Measurements from ENCODE around the gene HSPA1L.
A peak's percentile ranks its signal among the peaks of the same experiment; 100 is the strongest.

The HSPA1L gene

GRCh38 chr6:31763619-31763940, 51.5 kb downstream of the HSPA1L start:
- H3K4me3 ChIP-seq (ENCODE audit: low read length): no peak overlapping the region
- peak; percentile 53 for DNase-seq (ENCODE audit: low read depth)
- TF ChIP-seq, protein P1, sequence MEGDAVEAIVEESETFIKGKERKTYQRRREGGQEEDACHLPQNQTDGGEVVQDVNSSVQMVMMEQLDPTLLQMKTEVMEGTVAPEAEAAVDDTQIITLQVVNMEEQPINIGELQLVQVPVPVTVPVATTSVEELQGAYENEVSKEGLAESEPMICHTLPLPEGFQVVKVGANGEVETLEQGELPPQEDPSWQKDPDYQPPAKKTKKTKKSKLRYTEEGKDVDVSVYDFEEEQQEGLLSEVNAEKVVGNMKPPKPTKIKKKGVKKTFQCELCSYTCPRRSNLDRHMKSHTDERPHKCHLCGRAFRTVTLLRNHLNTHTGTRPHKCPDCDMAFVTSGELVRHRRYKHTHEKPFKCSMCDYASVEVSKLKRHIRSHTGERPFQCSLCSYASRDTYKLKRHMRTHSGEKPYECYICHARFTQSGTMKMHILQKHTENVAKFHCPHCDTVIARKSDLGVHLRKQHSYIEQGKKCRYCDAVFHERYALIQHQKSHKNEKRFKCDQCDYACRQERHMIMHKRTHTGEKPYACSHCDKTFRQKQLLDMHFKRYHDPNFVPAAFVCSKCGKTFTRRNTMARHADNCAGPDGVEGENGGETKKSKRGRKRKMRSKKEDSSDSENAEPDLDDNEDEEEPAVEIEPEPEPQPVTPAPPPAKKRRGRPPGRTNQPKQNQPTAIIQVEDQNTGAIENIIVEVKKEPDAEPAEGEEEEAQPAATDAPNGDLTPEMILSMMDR (conservative IDR thresholded peaks at IDR 0.05; ENCODE audit: low read depth, low read length): no peak

DNA sequence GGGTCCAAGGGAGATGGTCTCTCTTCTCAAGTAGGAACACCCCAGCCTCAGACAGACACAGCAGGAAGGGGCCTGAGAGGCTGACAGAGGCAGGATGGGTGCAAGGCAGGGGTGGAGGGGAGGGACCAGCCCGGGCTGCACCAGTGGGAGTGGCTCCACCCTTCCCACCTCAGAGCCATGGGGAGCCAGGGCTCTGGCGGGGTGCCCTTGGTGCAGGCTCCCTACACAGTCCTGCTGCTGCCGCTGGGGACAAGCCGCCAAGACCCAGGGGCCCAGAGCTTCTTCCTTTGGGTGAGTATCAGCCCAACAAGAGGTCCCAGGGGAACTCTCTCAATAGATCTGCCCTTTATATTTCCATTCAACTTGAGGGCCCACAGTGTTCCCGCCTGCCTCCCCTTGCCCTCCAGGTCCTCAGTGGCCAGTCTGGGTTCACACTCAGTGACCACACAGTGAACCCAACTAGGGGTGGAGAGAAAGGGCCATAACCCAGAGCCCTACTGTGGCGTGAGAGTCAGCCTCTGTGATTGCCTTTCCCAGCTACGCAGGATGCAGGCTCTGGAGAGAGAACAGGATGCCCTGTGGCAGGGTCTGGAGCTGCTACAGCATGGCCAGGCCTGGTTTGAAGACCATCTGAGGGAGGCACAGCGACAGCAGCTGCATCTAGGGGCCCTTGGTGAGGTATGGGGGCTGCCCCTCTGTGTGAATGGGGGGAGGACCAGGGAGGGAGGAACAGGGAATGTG, 52.0 kb downstream of the HSPA1L start:
- no peak overlapping the region for H3K4me3 ChIP-seq (ENCODE audit: low read length)
- DNase-seq (ENCODE audit: low read depth): no peak
- TF ChIP-seq, protein P1 (conservative IDR thresholded peaks at IDR 0.05; ENCODE audit: low read depth, low read length): no peak

GRCh38 chr6:31762356-31762755, 52.7 kb downstream of the HSPA1L start, which contains the start of gene SAPCD1:
Gene SAPCD1, plus strand, starts transcription at chr6:31762656. Its CDS starts 399 bp downstream, at chr6:31763055.
- DNase-seq (ENCODE audit: low read depth): no peak
- no peak within 1 kb of the TSS for H3K4me3 ChIP-seq (ENCODE audit: low read length)
- TF ChIP-seq, protein P1 (conservative IDR thresholded peaks at IDR 0.05; ENCODE audit: low read depth, low read length): no peak

GRCh38 chr6:31761343-31761742, 53.7 kb downstream of the HSPA1L start:
- TF ChIP-seq, protein P1 (conservative IDR thresholded peaks at IDR 0.05; ENCODE audit: low read depth, low read length): no peak
- no peak overlapping the region for H3K4me3 ChIP-seq (ENCODE audit: low read length)
- no peak for DNase-seq (ENCODE audit: low read depth)

GRCh38 chr6:31760790-31761189, 54.3 kb downstream of the HSPA1L start:
- H3K4me3 ChIP-seq (ENCODE audit: low read length): no peak overlapping the region
- TF ChIP-seq, protein P1 (conservative IDR thresholded peaks at IDR 0.05; ENCODE audit: low read depth, low read length): no peak
- no peak for DNase-seq (ENCODE audit: low read depth)

Data from retinal pigment epithelial cell (primary cell).